Measurements from ENCODE around the gene SMCO2. TPM values are rescaled to one million over a fixed set of nuclear protein-coding genes. Genes with fewer than 3 reads are reported as not detected.

The SMCO2 gene
- total RNA-seq, 1 experiment from 2014 or later = not detected

GRCh38 chr12:27453421-27453820 lies 6.9 kb downstream of the SMCO2 start:
- DNase-seq (ENCODE audit: low spot score) = no peak

- DNase-seq (ENCODE audit: low spot score) = no peak
Observed at GRCh38 chr12:27455589-27455988, 9.1 kb downstream of the SMCO2 start.

- DNase-seq (ENCODE audit: low spot score) = peak; percentile 25
Observed at GRCh38 chr12:27456618-27457017, 10.1 kb downstream of the SMCO2 start.

- peak; percentile 47 for DNase-seq (ENCODE audit: low spot score)
Observed at GRCh38 chr12:27460471-27460978, 14.0 kb downstream of the SMCO2 start.

- no peak for DNase-seq (ENCODE audit: low spot score)
Observed at GRCh38 chr12:27462151-27462694, 15.7 kb downstream of the SMCO2 start.

- DNase-seq (ENCODE audit: low spot score) = no peak
Observed at GRCh38 chr12:27462851-27463250, 16.3 kb downstream of the SMCO2 start.

- DNase-seq (ENCODE audit: low spot score) = no peak
Observed at GRCh38 chr12:27463511-27464219, 17.1 kb downstream of the SMCO2 start.

- DNase-seq (ENCODE audit: low spot score) = no peak
Observed at GRCh38 chr12:27464220-27464554, 17.7 kb downstream of the SMCO2 start.

GRCh38 chr12:27467641-27468040 lies 21.1 kb downstream of the SMCO2 start:
- DNase-seq (ENCODE audit: low spot score) = no peak

DNA sequence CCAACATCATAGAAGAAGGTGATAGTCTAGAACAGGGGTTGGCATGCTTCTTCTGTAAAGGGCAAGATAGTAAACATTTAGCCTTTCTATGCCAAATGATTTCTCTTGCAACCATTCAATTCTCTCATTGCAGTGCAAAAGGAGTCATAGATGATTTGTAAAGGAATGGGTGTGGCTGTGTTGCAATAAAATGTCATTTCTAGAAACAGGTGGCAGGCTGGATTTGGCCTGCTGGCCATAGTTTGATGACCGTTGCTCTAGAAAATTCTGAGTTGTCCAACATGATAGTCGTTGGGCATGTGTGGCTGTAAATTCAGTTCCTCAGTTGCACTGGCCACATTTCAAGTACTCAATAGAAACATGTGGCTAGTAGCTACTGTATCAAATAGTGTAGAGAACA lies 21.7 kb downstream of the SMCO2 start:
- no peak for DNase-seq (ENCODE audit: low spot score)

- no peak for DNase-seq (ENCODE audit: low spot score)
Observed at GRCh38 chr12:27469176-27469736, 22.7 kb downstream of the SMCO2 start.

- DNase-seq (ENCODE audit: low spot score) = no peak
Observed at GRCh38 chr12:27472604-27473003, 26.1 kb downstream of the SMCO2 start.

GRCh38 chr12:27474344-27474743 lies 27.8 kb downstream of the SMCO2 start:
- no peak for DNase-seq (ENCODE audit: low spot score)

DNA sequence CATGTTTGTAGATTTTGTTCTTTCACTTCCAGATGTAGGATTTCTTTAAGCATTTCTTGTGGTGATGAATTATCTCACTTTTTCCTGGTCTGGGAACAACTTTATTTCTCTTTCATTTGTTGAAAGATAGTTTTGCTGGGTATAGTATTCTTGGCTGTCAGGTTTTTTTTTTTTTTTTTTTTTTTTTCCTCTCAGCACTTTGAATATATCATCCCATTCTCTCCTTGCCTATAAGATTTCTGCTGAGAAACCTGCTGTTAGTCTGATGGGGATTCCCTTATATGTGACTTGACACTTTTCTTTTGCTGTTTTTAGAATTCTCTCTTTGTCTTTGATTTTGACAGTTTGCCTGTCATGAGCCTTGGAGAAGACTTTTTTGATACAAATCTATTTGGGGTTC lies 30.5 kb downstream of the SMCO2 start:
- DNase-seq (ENCODE audit: low spot score) = no peak

DNA sequence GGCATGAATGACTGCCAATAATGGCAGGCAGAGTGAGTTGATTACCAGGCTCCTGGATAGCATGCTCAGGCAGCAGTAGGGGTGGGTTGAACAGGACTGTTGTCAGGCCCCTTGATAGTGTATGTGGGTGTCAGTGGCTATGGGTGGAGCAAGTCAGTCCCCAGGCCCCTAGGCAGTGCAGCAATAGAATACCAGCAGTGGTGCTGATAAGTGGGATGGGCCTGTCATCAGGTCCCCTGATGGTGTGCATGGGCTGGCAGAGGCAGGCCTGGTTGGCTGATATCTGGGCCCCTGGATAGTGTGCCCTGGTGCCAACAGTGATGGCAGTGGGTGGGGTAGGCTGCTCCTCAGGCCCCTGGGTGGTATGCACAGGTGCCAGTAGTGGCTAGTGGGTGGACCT lies 32.4 kb downstream of the SMCO2 start:
- no peak for DNase-seq (ENCODE audit: low spot score)

GRCh38 chr12:27480016-27480415 lies 33.5 kb downstream of the SMCO2 start:
- DNase-seq (ENCODE audit: low spot score) = no peak

DNA sequence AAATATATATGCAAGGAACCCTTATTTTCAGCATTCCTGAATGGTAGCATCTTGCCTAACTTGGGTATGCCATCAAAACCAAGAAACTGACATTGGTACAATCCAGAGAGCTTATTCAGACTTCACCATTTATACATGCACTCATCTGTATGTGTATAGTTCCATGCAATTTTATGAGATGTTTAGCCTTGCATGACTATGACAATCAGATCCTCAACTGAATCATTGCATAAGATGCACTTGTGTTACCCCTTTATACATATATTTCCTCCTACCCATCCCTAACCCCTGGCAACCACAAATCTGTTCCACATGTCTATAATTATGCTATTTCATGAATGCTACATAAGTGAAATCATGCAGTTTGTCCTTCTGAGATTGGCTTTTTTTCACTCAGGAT lies 40.4 kb downstream of the SMCO2 start:
- DNase-seq (ENCODE audit: low spot score) = no peak

DNA sequence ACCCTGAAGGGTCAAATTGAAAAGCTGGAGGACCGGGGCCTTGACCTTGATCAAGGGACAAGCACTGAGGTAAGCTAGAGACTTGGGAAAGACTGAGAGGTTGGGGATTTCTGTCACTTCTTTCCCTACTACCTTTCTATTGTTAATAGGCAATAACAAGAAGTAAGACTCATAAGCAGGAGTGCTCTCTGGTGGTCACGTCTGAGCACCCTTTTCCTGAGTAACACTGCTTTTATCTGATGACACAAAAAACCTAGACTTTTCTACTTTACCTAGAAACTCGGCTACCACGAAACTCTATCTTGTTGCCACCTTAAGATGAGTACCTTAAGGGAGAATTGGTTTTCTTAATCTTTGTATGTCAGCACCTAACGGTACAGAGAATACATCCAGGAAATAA lies 41.9 kb downstream of the SMCO2 start:
- DNase-seq (ENCODE audit: low spot score) = no peak

DNA sequence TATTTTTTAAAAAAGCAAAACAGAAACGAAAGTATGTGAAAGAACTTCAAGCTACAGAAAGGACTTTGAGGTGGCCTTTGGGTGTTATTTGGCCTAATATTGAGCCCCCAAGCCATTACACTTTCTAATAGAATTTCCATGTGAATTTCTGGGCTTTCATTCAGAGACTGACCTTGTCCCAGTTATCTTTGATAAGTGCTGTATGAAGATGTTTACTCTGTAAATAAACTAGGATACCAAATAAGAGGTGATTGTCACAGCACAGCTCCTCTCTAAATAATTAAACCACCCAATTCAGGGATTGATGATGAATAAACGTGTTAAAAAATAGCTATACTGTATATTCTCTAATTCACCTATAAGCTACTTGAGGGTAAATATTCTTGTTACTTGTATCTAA lies 44.7 kb downstream of the SMCO2 start:
- DNase-seq (ENCODE audit: low spot score) = no peak

DNA sequence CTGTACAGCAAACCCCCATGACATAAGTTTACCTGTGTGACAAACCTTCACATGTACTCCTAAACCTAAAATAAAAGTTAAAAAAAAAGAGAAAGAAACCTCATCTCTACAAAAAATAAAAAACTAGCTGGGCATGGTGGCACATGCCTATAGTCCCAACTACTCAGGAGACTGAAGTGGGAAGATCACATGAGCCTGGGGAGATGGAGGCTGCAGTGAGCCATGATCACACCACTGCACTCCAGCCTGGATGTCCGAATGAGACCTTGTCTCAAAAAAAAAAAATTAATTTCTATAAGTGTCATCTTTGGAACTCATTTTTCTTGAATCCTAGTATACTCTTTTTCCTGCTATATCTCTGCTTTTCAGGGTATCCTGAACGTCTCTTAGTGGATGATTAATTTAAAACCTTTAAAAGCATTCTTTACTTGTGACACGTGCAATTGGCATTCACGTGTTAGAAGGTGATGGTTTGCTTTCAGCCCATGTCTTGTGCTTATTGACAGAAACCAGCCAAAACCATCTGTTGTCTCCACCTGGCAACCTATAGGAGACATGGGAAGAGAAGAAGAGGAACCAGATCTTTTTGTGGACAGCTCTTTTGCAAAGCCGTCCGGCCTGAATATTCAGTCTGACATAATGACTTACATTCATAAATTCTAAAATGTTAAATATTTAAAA lies 46.9 kb downstream of the SMCO2 start:
- no peak for DNase-seq (ENCODE audit: low spot score)

- no peak for DNase-seq (ENCODE audit: low spot score)
Observed at GRCh38 chr12:27497446-27497845, 50.9 kb downstream of the SMCO2 start.

DNA sequence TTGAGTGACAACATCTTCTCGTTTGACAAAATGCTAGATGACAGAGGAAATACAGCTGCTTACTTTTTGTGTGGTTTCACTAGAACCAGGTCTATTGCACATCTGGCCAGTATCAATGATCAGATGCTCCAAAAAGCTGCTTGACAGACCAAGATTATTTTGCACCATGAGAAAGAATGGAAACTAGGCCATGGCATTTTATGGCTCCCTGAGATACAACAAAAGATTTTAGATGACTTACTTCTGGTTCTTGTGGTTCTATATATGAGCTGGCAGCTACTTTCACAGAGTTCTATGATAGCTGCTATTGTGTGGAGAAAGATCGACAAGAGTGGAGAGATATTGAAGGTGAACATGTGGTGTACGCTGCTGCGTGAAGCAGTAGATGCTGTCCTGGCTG lies 51.6 kb downstream of the SMCO2 start:
- DNase-seq (ENCODE audit: low spot score) = no peak

GRCh38 chr12:27498761-27499160 lies 52.2 kb downstream of the SMCO2 start:
- DNase-seq (ENCODE audit: low spot score) = no peak
